Activated T-helper 1 cell treated with anti-CD3 and anti-CD28 coated beads, Interleukin-2, amount 50 U/mL, for 16 hours (primary cell): Measurements from ENCODE around the gene PPP2R2C.

Experiments
- DNase-seq, 2 donors: peaks; one replicate each; pipeline ENCODE4 v3.0.0-alpha.2; 2020; ENCODE audit warnings: low read depth in 1 of 2, low spot score in 1 of 2

The PPP2R2C gene

DNA sequence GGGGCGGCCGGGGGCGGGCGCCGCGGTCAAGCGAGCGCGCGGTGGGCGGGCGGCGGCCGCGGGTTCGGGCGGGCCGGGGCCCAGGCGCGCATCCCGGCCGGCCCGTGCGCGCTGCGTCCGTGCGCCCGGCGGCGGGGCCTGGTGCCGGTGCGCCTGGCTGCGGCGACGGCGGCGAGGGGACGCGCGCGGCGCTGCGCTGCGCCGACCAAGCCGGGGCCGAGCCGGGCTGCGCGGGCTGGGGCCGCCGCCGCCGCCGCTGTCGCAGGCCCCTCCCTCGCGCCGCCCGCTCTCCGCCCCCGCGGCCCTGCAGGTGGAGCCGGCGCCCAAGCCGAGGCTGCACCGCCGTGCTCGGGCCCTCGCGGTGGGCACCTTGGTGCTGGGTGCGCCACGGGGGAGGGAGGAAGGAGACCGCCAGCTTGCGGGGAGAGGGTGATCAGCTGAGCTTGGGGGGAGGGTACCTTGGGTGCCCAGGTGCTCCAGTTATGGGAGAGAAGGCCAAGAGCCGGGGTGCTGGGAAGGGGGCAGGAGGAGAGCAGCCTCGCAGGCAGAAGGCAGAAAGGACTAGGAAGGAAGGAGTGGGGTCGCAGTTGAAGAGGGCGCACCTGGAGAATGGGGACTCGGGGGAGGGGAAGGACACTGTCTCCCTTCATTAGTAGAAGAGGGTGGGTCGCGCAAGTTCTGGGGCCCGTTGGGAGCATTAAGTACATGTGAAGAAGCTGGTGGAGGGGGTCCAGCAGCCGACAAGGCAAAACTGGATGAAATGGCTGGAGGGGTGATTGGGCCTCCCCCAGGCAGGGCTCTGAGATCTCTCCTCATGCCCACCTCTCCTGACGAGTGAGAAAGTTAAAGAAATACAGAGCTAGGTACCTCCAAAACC lies at the start of gene PPP2R2C:
Gene PPP2R2C (minus strand): TSS at position 228 of the 877 bp plus-strand sequence. CDS start 385 bp downstream, outside the sequence.
- DNase-seq, result no peak

DNA sequence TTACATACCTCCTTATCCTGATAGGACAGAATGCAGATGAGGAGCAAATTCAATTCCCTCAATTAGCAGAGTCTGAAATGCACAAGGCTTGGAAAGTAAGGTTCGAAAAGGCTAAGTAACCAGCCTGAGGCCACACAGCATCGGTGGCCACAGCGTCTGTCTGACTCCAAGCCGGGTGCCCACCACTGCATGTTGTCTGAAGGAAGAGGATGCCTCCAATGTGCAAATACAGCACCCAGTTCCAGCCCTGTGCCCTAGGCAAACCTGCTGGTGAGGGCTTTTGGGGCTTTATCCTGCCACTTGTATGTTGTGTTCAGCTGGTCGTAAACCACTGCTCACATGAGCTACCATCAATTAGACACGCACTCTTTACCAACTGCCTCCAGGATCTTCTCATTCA lies 48.6 kb upstream of the PPP2R2C start:
- no peak for DNase-seq

DNA sequence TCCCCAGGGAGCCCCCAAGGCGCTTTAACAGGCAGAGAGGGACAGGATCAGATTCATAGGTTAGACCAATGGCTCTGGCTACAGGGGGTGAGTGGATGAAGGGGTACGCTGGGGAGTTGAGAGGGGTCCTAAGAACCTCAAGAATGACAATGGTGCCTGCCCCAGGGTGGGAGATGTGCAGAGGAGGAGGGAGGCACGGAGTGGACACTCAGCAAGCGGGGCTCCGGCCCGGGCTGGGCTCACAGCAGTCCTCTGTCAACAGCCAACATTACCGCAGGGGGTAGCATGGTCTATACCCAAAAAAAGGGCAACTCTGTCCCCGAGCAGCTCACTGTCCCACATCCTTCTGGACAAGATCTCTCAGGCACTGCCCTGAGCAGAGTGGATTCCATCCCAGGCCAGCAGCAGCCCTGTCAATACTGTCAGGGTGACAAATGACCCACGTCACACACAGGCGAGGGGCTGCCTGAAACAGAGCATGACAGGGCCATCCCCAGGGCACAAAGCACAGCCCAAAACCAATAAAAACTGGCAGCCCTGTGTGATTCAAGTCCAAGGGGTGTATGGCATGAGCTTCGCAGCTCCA lies 47.7 kb upstream of the PPP2R2C start:
- DNase-seq, result no peak

DNA sequence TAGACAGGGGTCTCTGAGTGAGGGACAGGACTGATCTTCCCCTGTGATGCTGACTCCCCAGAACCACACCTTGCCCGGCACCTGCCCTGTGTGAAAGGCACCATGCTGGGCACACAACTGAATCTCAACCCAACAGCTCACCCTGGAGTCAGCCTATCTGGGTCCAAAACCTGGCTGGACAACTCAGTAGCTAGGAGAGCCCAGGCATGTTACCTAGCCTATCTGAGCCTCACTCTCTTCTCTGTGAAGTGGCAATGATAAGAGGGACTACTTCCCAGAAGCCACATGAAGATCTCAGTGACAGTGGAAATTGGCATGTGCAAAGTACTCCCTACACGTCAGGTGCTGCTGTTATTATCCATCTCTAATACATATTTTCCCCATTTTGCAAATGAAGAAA lies 44.8 kb upstream of the PPP2R2C start:
- no peak for DNase-seq

DNA sequence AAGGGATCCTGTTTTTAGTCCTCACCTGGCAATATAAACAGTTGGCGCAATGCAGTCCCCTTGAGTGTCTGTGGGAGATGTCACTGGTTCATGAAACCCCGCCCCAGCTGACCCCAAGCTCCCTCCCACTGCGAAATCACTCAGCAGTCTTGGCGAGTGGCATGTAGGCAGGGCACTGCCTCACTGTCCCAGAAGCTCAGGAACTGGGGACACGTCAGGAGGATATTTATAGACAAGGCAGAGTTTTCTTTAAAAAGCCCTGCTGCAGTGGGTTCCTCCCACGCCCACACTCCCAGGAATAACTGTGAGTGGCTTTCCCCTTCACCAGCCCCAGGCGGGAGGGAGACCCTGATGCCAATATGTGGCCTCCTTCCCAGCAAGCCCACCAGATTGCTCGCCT lies 44.3 kb upstream of the PPP2R2C start:
- no peak for DNase-seq

DNA sequence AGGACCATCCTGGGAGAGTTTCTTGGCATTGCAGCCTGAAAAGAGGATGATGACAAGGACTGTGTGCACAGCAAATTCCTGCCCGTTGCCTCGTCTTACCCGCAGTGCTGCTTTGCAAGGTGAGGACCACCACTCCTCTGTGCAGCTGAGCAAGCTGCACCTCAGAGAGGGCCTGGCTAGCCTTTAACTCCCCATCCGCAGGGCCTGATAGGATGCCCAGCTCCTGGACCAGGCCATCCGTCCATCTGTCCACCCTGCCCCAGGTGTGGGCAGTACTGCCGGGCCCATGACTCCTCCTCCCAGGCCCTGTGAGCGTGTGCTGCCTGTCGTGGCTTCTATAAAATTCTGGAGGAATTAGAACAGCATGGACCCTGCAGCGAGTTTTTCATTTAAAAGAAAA lies 43.9 kb upstream of the PPP2R2C start:
- DNase-seq, result no peak

DNA sequence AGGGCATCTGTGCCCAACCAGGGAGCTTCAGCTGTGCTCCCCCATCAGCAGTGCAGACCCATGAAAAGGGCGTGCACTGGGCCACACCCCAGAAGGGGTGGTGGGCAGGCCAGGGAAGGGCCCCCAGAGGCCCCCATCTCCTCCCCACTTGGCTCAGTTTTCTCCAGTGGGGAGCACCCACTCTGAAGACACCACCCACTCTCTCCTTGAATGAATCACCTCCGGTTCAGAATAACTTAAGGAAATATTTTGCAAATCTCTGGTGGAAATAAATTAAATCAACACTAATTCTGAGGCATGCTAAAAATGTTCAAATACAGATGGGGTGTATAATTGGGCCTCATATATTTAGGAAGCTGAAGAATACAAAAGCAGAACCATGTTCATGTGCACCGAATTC lies 41.3 kb upstream of the PPP2R2C start:
- no peak for DNase-seq

DNA sequence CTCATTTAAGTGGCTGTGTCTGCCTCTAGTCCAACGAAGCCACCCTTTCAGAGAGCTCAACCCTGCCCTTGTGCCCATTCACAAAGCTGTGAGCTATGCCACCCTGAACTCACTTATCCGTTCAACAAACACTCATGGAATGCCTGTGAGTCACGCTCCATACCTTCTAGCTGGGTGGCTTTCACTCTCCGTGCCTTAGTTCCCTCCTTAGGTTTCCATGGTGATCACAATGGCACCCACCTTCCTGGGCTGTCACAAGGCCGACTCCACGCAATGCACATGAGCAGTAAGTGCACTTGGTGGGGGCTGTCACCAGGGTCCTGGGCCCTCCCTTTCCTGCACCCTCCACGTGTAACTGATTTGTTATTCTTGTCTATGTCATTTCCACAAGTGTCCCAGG lies 37.2 kb upstream of the PPP2R2C start:
- no peak for DNase-seq

DNA sequence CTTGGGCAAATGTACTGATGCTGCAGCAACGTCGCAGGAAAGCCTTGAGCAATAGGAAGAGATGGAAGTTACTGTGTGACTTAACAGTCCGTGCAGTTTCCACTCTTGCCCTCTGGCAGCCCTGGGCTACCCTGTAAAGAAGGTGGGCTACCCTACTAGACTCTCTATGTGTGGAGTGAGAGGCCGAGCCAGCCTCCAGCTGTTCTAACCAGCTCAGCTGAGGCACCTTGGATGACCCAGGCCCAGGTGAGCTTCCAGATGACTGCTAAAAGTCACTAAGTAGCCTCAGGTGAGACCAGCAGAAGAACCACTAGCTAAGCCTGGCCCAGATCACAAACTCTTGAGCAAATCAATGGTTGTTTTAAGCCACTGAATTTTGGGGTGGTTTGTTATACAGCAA lies 34.9 kb upstream of the PPP2R2C start:
- no peak for DNase-seq

DNA sequence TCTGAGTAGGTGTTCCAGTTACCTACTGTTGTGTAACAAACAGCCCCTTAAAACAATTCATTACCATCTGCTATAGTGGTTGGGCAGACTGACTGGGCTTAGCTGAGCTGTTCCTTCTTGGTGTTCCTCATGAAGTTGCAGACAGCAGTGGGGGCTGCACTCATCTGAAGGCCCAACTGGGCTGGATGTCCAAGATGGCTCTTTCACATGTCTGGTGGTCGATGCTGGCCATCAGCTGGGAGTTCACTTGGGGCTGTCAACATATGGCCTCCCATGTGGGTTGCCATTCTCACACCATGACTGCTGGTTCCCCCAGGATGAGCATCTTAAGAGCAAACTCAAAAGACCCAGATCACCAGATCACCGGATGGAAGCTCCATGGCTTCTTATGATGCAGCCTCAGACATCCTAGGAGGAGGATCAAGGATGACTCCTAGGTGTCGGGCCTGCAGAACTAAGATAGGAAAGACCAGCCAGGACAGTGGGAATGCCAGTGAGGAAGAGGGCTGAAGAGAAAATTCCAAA lies 34.3 kb upstream of the PPP2R2C start:
- no peak for DNase-seq

DNA sequence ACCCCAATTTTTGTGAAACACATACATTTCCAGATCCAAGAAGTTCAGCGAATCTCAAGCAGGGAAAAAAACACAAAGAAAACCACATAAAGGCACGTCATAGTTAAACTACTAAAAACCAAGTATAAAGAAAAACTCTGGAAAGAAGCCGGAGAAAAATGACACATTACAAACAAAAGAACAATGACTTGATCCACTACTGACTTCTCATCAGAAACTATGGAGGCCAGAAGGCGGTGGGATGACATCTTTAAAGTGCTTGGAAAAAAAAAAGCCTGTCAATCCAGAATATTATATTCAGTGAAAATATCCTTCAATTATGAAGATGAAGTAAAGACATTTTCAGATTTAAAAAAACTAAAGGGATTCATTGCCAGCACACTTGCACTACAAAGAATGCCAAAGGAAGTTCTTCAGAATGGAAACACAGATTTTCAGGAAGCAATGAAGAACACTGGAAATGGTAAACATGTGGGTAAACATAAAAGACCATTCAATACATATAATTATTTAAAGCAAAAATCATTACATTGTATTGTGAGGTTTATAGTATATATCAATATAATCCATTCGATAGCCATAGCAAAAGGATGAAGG lies 32.6 kb upstream of the PPP2R2C start:
- DNase-seq, result no peak

DNA sequence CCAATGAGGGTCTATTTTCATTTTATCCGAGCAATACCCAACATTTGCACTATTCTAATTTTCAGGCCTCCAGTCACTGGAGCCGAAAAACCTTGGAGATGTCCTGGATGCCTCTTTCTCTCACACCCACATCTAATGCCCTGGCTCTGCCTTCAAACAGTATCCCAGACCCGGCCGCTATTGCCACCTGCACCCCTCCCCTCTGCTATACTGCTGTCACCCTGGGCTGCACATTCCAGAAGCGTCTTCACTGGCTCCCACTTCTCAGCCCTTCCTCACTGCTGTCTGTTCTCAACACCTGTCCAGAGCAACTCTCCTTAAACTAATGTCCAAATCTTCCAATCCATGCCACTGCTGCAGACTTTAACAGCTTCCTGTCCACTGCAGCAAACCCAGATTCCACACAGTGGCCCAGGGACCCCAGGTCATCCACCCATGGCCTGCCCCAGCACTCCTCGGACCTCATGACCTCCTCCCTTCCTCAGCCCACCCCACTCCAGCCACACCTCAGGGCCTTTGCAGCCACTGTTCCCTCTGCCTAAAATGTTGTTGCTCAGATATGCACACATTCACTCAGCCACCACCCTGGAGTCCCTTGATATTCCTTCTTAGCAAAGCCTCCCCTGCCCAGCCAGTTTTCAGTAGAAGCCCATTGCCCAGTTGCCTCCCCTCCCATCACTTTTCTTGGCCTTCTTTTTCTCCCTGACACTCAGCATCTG lies 30.5 kb upstream of the PPP2R2C start:
- no peak for DNase-seq

DNA sequence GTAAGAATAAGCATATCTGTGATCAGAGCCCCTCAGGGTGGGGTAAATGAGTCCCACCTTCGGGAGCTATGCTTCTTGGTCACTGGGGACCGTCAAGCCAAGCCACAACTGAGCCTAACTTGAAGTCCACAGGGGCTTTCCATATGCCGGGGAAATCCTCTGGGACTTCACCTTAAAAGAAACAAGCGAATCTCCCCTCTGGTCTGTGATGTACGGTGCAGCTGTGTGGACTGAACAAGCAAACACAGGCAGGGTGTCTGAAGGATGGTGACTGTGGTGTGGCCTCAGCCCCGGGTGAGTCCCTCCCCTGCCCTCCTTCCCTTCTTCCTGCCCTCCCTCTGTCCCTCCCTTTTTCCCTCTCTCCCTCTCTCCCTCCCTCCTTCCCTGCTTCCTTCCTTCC lies 29.7 kb upstream of the PPP2R2C start:
- no peak for DNase-seq

DNA sequence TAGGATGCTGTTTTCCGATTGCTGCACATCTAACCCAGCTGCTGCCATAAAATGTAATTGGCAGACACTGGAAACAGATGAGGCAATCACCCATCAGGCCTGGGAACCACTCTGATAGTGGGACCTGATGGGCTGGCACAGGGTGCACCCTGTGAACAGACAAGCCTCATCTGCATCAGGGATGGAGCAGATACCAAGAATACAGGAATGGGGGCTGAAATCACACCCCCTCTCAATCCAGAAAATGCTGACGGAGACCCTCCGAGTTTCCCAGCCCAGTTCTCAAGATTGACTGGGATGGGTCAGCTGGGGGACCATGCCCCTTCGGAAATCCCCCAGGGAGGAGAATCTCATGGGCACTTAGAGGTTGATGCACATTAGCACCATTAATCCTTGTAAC lies 28.8 kb upstream of the PPP2R2C start:
- no peak for DNase-seq

DNA sequence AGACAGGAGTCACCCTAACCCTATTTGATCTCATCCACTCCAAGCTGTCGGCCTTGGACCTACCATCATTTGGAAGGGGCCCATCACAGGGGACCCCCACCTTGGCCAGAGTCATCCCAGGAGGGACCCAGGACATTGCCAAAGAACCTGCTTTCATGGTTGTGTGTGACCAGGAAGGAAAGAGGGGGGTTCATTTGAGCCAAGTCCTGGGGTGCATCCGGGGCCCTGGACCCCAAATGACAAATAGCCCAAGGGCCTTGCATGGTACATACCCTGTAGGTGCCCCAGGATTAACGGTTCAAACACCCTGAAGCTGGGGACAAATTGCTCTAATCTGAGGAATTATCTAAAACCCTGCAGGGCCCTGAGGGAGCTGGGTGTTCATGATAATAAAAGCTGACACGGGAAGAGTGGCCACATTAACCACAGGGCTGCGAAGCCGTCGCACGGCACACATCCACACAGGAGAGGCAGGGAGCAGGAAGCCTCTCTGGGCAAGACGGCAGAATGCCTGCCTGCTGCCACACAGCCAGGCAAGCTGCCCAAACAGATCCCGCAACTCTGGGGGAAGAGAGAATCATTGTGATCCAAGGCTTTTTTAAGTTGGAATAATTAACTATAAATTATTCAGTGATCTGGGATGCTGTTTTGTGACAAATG lies 28.2 kb upstream of the PPP2R2C start:
- no peak for DNase-seq

DNA sequence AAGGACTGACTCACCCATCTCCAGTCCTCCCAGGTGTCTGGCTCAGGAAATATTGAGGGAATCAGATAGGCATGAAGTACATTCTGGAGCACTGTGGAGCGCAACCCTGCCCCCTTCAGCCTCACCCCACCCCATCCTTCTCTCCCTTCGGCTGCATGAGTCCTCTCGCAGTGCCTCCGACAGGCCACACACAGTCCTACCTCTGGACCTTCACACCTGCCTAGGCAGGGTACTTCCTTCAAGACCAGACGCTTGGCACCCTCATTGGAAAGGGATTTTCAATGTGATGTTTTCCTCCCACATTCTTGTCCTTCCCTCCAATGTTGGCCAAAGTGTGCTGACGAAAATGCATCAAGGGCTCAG lies 26.8 kb upstream of the PPP2R2C start:
- no peak for DNase-seq

DNA sequence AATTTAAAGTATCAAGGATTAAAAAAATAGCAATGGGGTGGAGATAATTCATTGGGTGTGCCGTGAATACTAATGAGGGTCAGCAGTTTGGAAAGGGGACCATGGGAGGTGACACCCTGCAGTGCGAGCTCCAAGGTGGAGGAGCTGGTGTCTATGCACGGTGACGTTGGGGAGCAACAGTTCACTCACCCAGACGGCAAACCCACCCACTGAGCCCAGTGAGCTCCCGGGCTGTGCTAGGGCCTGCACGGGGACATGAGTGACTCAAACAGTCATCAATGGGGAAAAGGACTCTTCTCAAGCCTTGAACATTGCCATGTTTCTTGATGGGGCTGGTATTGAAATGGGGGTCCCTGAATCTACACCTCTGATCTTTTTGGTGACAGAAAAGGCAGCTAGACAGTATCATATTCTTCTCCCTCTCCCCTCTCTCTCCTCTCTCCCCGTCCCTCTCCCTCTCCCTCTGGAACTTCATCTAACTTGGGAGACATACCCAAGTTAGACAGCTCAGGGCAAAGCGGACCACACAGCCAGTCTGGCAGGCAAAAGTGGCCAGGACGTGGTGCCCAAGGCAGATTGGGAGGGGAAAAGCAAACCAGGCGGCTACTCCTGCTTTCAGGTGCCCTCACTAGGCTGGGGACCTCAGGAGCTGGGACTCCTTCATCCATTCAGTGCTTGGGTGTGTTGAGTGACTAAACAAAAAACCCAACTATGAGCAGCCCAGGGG lies 26.3 kb upstream of the PPP2R2C start:
- no peak for DNase-seq

DNA sequence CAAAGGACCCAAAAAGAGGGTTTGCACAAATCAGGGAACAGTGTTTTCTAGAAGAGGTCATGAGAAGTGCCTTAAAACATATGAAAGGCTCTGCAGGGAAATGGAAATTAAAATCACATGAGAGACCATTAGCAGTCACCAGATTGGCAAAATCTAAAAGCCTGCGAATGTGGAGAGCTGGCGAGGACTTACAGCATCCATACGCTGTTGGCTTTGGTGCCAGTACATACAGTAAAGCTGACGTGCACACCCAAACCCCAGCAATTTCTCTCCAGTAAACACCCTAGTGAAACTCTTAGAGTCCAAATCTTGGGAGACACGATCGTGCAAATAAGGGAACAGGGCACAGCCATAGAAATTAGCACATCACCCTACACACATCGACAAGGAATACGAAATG lies 25.4 kb upstream of the PPP2R2C start:
- DNase-seq, result no peak

DNA sequence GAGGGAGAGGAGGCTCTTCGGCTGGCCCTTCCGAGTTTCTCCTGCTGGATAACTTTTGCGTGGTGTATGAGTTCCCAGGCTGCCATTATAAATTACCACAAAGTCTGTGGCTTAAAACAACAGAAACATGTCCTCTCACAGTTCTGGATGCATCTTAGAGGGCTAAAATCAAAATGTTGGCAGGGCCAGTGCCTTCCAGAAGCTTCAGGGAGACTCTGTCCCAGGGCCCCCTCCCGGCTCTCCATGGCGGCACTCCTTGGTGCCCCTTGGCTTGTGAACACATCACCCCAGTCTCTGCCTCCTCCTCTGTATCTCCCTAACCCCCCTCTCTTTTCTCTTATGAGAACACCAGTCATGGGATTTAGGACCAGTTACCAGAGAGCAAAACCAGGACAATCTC lies 23.3 kb upstream of the PPP2R2C start:
- no peak for DNase-seq

DNA sequence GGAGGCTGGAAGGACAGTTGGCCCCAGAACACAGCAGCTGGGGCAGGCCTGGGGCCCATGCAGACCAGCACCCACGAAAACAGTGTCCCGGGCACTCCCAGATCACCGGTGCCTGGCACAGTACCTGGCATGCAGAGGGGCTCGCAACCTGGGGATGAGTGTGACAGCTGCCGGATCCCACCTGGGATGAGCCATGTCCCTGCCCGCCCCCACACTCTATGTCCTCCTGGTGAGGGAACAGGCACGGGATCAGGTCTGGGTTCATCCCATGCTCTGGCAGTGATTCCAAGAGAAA lies 22.8 kb upstream of the PPP2R2C start:
- no peak for DNase-seq
